ENCODE data around the gene MGAT1. TPM values are rescaled to one million over a fixed set of nuclear protein-coding genes. Genes with fewer than 3 reads are reported as not detected.

The MGAT1 gene
- polyA plus RNA-seq, 2 of the 4 experiments (the other 2 are of a cell fraction) = 53.0 to 61.8 TPM

DNA sequence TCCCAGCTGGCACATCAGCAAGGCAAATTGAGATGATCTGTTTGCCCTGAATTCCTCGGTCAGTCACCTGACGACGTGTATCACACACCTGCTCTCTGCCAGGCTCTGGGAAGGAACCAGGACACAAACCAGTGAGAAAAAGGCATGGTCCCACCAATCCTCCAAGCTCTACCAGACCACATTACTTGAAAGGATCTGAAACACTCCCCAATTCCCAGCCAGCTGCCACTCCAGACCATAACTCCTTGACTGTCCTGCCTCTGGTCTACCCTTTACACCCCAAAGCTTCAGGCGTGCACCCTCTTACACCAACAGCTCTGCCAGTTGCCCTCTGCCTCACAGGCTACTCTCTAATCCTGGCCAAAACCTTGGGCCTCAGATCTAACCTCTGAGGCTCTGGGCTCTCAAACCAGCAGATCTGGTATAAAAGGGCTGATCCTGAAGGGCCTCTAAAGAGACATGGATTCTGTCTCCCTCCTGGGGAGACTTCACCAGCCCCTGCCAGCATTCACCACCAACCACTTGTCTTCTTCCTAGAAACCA, 6.8 kb downstream of the MGAT1 start:
- ChIA-PET CTCF (interaction anchor here (1.2 to 7.2 kb wide), 2 partner anchors 11 to 372 kb away, joined by 5 to 38 read pairs; no protein-coding TSS in a partner anchor), POLR2A (interaction anchor here (1.1 kb wide), 1 partner anchor 15 kb away, joined by 3 read pairs; no protein-coding TSS in a partner anchor)
- no peak overlapping the region for H3K27ac ChIP-seq
- TF ChIP-seq, protein P1, sequence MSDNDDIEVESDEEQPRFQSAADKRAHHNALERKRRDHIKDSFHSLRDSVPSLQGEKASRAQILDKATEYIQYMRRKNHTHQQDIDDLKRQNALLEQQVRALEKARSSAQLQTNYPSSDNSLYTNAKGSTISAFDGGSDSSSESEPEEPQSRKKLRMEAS (IDR thresholded peaks at IDR 0.05) = no peak
- no peak for TF ChIP-seq POLR2AphosphoS2 (conservative IDR thresholded peaks at IDR 0.05; ENCODE audit: low read length)
- no peak for TF ChIP-seq MAFK (IDR thresholded peaks at IDR 0.05; ENCODE audit: partially characterized antibody)
- no peak for TF ChIP-seq NPAS2 (CRISPR knock-in tag; IDR thresholded peaks at IDR 0.05; ENCODE audit: borderline replicate concordance)
- no peak for TF ChIP-seq KDM1A (IDR thresholded peaks at IDR 0.05; ENCODE audit: low read depth)
- TF ChIP-seq FOSB (CRISPR knock-in tag; IDR thresholded peaks at IDR 0.05) = no peak
- no peak for TF ChIP-seq ESRRA (IDR thresholded peaks at IDR 0.05; ENCODE audit: borderline replicate concordance, low read length)
- no peak for TF ChIP-seq CBX2 (IDR thresholded peaks at IDR 0.05; ENCODE audit: borderline replicate concordance, low read depth)
- no peak for TF ChIP-seq CHD4 (IDR thresholded peaks at IDR 0.05; ENCODE audit: borderline replicate concordance)
- TF ChIP-seq CEBPB (IDR thresholded peaks at IDR 0.05) = no peak
- TF ChIP-seq CBX8 (IDR thresholded peaks at IDR 0.05) = no peak
- no peak for TF ChIP-seq GATA3 (IDR thresholded peaks at IDR 0.05; ENCODE audit: borderline replicate concordance)
- TF ChIP-seq, protein P2, sequence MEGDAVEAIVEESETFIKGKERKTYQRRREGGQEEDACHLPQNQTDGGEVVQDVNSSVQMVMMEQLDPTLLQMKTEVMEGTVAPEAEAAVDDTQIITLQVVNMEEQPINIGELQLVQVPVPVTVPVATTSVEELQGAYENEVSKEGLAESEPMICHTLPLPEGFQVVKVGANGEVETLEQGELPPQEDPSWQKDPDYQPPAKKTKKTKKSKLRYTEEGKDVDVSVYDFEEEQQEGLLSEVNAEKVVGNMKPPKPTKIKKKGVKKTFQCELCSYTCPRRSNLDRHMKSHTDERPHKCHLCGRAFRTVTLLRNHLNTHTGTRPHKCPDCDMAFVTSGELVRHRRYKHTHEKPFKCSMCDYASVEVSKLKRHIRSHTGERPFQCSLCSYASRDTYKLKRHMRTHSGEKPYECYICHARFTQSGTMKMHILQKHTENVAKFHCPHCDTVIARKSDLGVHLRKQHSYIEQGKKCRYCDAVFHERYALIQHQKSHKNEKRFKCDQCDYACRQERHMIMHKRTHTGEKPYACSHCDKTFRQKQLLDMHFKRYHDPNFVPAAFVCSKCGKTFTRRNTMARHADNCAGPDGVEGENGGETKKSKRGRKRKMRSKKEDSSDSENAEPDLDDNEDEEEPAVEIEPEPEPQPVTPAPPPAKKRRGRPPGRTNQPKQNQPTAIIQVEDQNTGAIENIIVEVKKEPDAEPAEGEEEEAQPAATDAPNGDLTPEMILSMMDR (IDR thresholded peaks at IDR 0.05) = no peak
- no peak for TF ChIP-seq HDAC2 (IDR thresholded peaks at IDR 0.05)
- TF ChIP-seq RFX5 (IDR thresholded peaks at IDR 0.05) = no peak
- TF ChIP-seq, protein P3, sequence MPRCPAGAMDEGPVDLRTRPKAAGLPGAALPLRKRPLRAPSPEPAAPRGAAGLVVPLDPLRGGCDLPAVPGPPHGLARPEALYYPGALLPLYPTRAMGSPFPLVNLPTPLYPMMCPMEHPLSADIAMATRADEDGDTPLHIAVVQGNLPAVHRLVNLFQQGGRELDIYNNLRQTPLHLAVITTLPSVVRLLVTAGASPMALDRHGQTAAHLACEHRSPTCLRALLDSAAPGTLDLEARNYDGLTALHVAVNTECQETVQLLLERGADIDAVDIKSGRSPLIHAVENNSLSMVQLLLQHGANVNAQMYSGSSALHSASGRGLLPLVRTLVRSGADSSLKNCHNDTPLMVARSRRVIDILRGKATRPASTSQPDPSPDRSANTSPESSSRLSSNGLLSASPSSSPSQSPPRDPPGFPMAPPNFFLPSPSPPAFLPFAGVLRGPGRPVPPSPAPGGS (IDR thresholded peaks at IDR 0.05) = no peak
- TF ChIP-seq EHMT2 (IDR thresholded peaks at IDR 0.05; ENCODE audit: low read depth) = no peak
- no peak for TF ChIP-seq HOXB13 (CRISPR knock-in tag; IDR thresholded peaks at IDR 0.05; ENCODE audit: low read depth)
- no peak for TF ChIP-seq NFE2L2 (conservative IDR thresholded peaks at IDR 0.05; ENCODE audit: low read length)
- FAIRE-seq (no peak), DNase-seq (ENCODE audit: low read depth in 1 of 2, low spot score in 1 of 2) (no peak), ATAC-seq (no peak)
- no peak overlapping the region for H3K4me3 ChIP-seq
- no peaks in the 10 kb centered on the region for H3K9me3 ChIP-seq
- no peak overlapping the region for H3K4me2 ChIP-seq
- 91% methylated on average over 4 of the region's 4 CpGs for WGBS (ENCODE audit: missing lambda C conversion rate)
- H3K4me1 ChIP-seq = peaks cover 27% of the 10 kb centered on the region

DNA sequence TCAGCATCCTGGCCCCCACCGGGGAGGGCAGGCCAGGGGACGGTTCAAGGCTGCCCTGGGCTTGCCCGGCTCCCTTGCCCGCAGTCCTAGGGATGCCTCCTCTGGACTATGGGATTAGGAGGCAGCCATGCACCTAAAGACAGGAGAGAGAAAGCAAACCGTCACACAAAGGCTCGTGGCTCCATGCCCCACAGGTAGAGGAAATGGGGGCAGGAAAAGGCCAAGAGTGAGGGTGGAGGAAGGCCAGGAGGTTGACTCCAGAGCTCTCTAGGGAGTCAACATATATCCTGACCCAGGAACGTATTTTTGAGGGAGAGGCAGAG, 9.7 kb downstream of the MGAT1 start:
- Histone ChIP-seq H3K4me1 (peaks cover 7% of the 10 kb centered on the region; the same call in 1 of the 3 replicates), H3K9me3 (no peaks in the 10 kb centered on the region), H3K4me2 (no peak overlapping the region), H3K27ac (no peak overlapping the region), H3K4me3 (no peak overlapping the region)
- FAIRE-seq = no peak
- WGBS (ENCODE audit: missing lambda C conversion rate) = 94% methylated on average over 6 of the region's 7 CpGs
- POLR2A ChIA-PET = interaction anchor here (0.7 kb wide), 1 partner anchor 9 kb away, joined by 3 read pairs; no protein-coding TSS in a partner anchor
- no peak for TF ChIP-seq HDAC2 (IDR thresholded peaks at IDR 0.05)
- TF ChIP-seq HOXA7 (CRISPR knock-in tag; IDR thresholded peaks at IDR 0.05) = no peak
- TF ChIP-seq NPAS2 (CRISPR knock-in tag; IDR thresholded peaks at IDR 0.05; ENCODE audit: borderline replicate concordance) = no peak
- TF ChIP-seq, protein P4, sequence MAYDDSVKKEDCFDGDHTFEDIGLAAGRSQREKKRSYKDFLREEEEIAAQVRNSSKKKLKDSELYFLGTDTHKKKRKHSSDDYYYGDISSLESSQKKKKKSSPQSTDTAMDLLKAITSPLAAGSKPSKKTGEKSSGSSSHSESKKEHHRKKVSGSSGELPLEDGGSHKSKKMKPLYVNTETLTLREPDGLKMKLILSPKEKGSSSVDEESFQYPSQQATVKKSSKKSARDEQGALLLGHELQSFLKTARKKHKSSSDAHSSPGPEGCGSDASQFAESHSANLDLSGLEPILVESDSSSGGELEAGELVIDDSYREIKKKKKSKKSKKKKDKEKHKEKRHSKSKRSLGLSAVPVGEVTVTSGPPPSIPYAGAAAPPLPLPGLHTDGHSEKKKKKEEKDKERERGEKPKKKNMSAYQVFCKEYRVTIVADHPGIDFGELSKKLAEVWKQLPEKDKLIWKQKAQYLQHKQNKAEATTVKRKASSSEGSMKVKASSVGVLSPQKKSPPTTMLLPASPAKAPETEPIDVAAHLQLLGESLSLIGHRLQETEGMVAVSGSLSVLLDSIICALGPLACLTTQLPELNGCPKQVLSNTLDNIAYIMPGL (CRISPR knock-in tag; IDR thresholded peaks at IDR 0.05; ENCODE audit: borderline replicate concordance) = no peak
- no peak for TF ChIP-seq EP300 (IDR thresholded peaks at IDR 0.05)
- TF ChIP-seq HOXB13 (CRISPR knock-in tag; IDR thresholded peaks at IDR 0.05; ENCODE audit: low read depth) = no peak
- no peak for TF ChIP-seq KDM5A (IDR thresholded peaks at IDR 0.05)
- TF ChIP-seq ESRRA (IDR thresholded peaks at IDR 0.05; ENCODE audit: borderline replicate concordance, low read length) = no peak
- TF ChIP-seq, protein P2 (IDR thresholded peaks at IDR 0.05) = no peak
- no peak for DNase-seq (ENCODE audit: low read depth in 1 of 2, low spot score in 1 of 2)
- ATAC-seq = no peak
- CTCF ChIA-PET = interaction anchor here (2.1 to 2.6 kb wide), 3 partner anchors 8 to 21 kb away, joined by 7 to 11 read pairs (median 7); no protein-coding TSS in a partner anchor

Data from A549 (cell line).